RWPE2 (cell line): ENCODE data around the gene MCAM.
A peak's percentile ranks its signal among the peaks of the same experiment; 100 is the strongest.

Experiments used
- ATAC-seq: fragments of 200-7000 bp; cut with Tn5 transposase; 3 replicates; pipeline ENCODE4 v1.9.1; 2021; ENCODE audit warnings: low read depth
- DNase-seq: peaks from one replicate; pipeline ENCODE4 v3.0.0-alpha.2; 2020; ENCODE audit warnings: low spot score
- H3K27ac ChIP-seq: fragments of 450-650 bp; 2 replicates; pipeline ENCODE4 v1.5.1; 2017; ENCODE audit warnings: mild to moderate bottlenecking; ENCODE audit not compliant: poor library complexity, severe bottlenecking
- H3K27me3 ChIP-seq: fragments of 250-450 bp; sonication (Bioruptor Pico); 2 replicates; pipeline ENCODE4 v1.5.1; 2021; ENCODE audit warnings: mild to moderate bottlenecking, moderate library complexity; ENCODE audit not compliant: insufficient read depth, poor library complexity, severe bottlenecking
- H3K36me3 ChIP-seq: fragments of 250-450 bp; sonication (Bioruptor Pico); 2 replicates; pipeline ENCODE4 v1.5.1; 2020; ENCODE audit warnings: low read depth, mild to moderate bottlenecking, moderate library complexity
- H3K4me1 ChIP-seq: fragments of 250-450 bp; sonication (Bioruptor Pico); 2 replicates; pipeline ENCODE4 v1.5.1; 2021; ENCODE audit warnings: mild to moderate bottlenecking, moderate library complexity; ENCODE audit not compliant: insufficient read depth, poor library complexity, severe bottlenecking
- H3K4me3 ChIP-seq: fragments of 250-450 bp; sonication (Bioruptor Pico); 2 replicates; pipeline ENCODE4 v1.5.1; 2021; ENCODE audit warnings: mild to moderate bottlenecking, moderate library complexity; ENCODE audit not compliant: severe bottlenecking
- H3K9me3 ChIP-seq: fragments of 250-450 bp; sonication (Bioruptor Pico); 2 replicates; pipeline ENCODE4 v1.5.1; 2021; ENCODE audit warnings: mild to moderate bottlenecking, moderate library complexity; ENCODE audit not compliant: severe bottlenecking
- CTCF ChIP-seq: fragments of 450-650 bp; IDR thresholded peaks from one replicate; pipeline ENCODE4 v1.5.1; 2017; ENCODE audit warnings: mild to moderate bottlenecking, moderate library complexity; ENCODE audit not compliant: poor library complexity, severe bottlenecking

The MCAM gene

GRCh38 chr11:119338318-119338890 lies 21.5 kb upstream of the MCAM start:
- peaks cover 10% of the 10 kb centered on the region for H3K4me1 ChIP-seq
- H3K9me3 ChIP-seq = no peaks in the 10 kb centered on the region
- peak overlapping the region; percentile 32 for H3K27ac ChIP-seq
- no peak overlapping the region for H3K4me3 ChIP-seq
- peaks cover 10% of the 10 kb centered on the region; the same call in 1 of the 2 replicates for H3K36me3 ChIP-seq
- peaks cover 15% of the 10 kb centered on the region for H3K27me3 ChIP-seq
- ATAC-seq = peak; percentile 31
- TF ChIP-seq CTCF = peak; percentile 85
- DNase-seq = no peak

GRCh38 chr11:119337581-119338317 lies 20.8 kb upstream of the MCAM start:
- peak; percentile 8; the same call in 2 of the 3 replicates for ATAC-seq
- Histone ChIP-seq H3K4me3 (no peak overlapping the region), H3K27ac (peak overlapping the region; percentile 32), H3K4me1 (peaks cover 10% of the 10 kb centered on the region), H3K9me3 (no peaks in the 10 kb centered on the region), H3K36me3 (peaks cover 10% of the 10 kb centered on the region; the same call in 1 of the 2 replicates), H3K27me3 (peaks cover 15% of the 10 kb centered on the region)
- no peak for TF ChIP-seq CTCF
- DNase-seq = no peak

GRCh38 chr11:119336744-119337469 lies 20.0 kb upstream of the MCAM start:
- Histone ChIP-seq H3K27ac (peak overlapping the region; percentile 32), H3K9me3 (no peaks in the 10 kb centered on the region), H3K4me1 (peaks cover 10% of the 10 kb centered on the region), H3K4me3 (no peak overlapping the region), H3K36me3 (peaks cover 10% of the 10 kb centered on the region; the same call in 1 of the 2 replicates), H3K27me3 (peaks cover 15% of the 10 kb centered on the region)
- ATAC-seq = no peak
- TF ChIP-seq CTCF = no peak
- DNase-seq = no peak

- no peak overlapping the region for H3K27ac ChIP-seq
- no peak for ATAC-seq
- H3K4me3 ChIP-seq = peak overlapping the region; percentile 87
- DNase-seq = no peak
- H3K27me3 ChIP-seq = peaks cover 11% of the 10 kb centered on the region
- peaks cover 10% of the 10 kb centered on the region for H3K4me1 ChIP-seq
- peaks cover 10% of the 10 kb centered on the region; the same call in 1 of the 2 replicates for H3K36me3 ChIP-seq
- no peak for TF ChIP-seq CTCF
- H3K9me3 ChIP-seq = no peaks in the 10 kb centered on the region
Observed at GRCh38 chr11:119335655-119336543, 19.0 kb upstream of the MCAM start.
